GM12864 (cell line): ENCODE results near the gene KHDRBS2.
A peak's percentile ranks its signal among the peaks of the same experiment; 100 is the strongest.

Experiments used
- DNase-seq: peaks from one replicate; pipeline ENCODE4 v3.0.0-alpha.2; 2011; ENCODE audit warnings: low read depth
- H3K4me3 ChIP-seq: 2 replicates; pipeline ENCODE4 v1.5.1; 2011; ENCODE audit warnings: mild to moderate bottlenecking, low read depth, low read length, control low read depth
- TF ChIP-seq, protein P1 (sequence below): IDR thresholded peaks from 2 replicates; pipeline ENCODE4 v1.5.1; 2011; ENCODE audit warnings: low read depth, mild to moderate bottlenecking, moderate library complexity, low read length, control low read depth, inconsistent platforms; ENCODE audit errors: missing control alignments

The KHDRBS2 gene

DNA sequence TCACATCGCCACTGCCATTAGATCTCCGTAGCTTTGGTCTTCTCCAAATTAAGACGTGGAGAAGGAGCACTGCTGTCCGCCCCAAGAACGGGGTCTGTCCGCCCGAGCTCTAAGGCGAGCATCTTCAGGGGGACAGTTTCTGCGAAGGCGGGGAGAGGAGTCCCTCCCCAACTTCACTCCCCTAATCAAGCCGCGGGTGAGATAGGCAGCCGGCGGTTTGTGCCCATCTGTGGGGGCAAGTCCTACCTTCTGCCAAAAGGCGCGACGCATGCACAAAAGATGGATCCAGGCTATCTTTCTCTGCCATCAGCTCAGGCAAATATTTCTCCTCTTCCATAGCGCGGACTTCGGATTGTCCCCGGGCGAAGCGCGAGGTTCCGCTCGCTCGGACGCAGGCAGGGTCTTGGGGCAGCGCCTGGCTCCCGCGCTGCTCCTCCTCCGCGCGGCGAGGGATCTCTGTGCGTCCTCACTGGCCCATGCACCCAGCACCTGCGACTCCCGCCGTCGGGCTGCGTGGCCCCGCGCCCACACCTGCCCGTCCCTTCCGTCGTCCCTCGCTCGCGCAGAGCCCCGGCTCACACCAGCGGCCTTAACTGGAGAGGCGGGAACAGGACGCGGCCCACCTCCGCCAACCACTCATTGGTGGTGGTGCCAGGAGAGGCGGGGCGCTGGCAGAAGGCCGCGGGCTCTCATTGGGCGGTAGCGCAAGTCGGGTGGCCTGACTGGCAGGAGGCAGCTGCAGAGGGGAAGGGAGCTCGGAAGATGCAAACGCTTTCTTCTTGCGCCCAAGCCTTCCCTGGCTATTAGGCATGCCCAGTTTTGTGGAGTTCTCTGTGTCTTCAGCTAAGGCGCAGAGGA lies at the start of gene KHDRBS2:
TSS of gene KHDRBS2 (minus strand) at position 614 of the 858 bp plus-strand sequence.
- TF ChIP-seq, protein P1, sequence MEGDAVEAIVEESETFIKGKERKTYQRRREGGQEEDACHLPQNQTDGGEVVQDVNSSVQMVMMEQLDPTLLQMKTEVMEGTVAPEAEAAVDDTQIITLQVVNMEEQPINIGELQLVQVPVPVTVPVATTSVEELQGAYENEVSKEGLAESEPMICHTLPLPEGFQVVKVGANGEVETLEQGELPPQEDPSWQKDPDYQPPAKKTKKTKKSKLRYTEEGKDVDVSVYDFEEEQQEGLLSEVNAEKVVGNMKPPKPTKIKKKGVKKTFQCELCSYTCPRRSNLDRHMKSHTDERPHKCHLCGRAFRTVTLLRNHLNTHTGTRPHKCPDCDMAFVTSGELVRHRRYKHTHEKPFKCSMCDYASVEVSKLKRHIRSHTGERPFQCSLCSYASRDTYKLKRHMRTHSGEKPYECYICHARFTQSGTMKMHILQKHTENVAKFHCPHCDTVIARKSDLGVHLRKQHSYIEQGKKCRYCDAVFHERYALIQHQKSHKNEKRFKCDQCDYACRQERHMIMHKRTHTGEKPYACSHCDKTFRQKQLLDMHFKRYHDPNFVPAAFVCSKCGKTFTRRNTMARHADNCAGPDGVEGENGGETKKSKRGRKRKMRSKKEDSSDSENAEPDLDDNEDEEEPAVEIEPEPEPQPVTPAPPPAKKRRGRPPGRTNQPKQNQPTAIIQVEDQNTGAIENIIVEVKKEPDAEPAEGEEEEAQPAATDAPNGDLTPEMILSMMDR: no peak
- DNase-seq: peak; percentile 30
- peak within 1 kb of the TSS; percentile 61 for H3K4me3 ChIP-seq

DNA sequence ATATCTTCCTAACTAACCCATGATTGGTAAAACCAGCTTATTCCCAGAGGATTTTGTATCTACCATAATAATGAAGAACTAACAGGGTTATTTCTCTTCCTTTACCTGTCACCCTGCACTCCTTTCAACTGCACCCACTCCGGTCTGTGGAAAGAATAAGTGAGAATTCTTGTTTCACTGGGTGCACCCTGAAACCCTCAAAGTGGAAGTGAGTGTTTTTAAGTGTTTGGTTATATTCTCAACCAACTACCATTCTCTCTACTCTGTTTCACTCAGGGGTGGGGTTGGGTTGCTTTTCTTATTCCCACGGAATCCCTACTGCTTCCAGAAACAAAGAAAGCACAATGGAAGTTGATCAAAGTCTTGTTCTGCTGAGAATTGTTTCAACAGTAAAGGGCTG lies 42.6 kb upstream of the KHDRBS2 start:
- H3K4me3 ChIP-seq: no peak overlapping the region
- DNase-seq: no peak
- TF ChIP-seq, protein P1: no peak

DNA sequence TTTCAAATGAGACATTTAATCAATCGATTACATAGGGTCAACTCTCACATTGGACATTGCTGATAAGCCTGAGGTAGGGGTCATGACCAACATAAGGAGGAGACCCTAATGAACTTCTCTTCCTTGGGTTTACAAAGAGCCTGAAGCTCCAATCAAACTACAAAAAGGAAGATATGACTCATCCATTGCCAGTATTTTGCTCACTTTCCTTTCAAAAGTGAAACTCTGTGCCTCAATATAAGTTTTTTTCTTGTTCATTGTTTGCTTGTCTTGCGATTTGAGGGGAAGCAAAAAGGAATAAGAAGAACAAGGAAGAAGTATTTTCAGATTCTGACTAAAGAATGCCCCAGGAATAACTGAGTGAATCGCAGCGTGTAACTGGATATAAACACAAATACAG lies 38.8 kb upstream of the KHDRBS2 start:
- TF ChIP-seq, protein P1: no peak
- DNase-seq: no peak
- H3K4me3 ChIP-seq: no peak overlapping the region

DNA sequence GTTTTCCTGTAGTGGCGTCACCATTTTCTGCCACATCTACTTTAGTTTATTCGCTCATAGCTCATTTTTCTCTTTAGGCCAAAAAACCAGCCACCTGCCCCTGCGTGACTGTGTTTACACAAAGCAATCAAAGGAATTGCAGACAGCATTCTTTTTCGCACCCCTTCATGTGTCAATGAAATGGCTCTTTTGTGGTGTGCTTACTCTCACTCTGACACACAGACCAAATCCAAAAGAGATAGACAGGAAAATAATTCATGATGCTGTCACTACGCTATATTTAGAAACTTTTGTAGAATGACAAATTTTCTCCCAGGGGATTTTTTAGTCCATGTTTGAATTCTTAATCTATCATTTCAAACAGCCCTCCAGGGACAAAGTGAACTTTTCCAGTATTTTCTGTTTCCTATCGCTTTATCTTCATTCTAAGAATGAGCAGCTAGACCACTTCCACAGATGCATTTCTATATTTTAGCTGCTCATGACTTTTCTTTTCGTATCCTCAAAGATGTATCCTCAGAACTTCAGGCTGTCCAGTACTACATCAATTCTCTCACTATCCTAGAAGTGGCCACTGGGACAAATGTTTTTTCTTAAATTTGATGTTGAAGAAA lies 37.9 kb upstream of the KHDRBS2 start:
- TF ChIP-seq, protein P1: no peak
- no peak for DNase-seq

DNA sequence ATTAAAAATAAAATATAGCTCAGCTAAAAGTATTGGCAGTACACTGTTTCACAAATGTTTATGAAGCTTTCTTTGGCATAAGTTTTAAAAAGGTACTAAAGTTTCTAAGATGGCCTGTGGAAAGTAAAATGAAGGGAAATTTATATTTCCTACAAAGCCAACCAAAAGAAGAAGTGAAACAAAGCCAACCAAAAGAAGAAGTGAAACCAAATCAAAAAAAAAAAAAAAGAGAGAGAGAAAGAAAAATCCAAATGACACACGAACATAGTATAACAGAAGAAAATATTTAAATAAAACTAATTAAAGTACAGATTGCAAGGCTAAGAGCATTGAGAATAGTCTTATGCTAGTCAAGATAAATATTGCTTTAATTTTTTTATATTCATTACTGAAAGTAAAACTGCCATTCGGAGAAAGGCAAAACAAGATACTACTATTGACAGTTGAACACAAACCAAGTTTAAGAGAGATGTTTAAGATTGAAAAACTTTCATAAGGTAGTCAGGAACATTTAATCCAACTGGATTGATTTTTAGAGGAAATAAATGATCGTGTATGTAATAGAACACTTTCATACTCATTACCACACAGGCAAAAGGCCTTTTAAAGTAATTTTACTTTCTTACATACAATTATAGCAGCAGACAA lies 12.8 kb upstream of the KHDRBS2 start:
- TF ChIP-seq, protein P1: no peak
- DNase-seq: peak; percentile 22

More for the DNA sequence above, 37.9 kb upstream of the KHDRBS2 start:
- no peak overlapping the region for H3K4me3 ChIP-seq

DNA sequence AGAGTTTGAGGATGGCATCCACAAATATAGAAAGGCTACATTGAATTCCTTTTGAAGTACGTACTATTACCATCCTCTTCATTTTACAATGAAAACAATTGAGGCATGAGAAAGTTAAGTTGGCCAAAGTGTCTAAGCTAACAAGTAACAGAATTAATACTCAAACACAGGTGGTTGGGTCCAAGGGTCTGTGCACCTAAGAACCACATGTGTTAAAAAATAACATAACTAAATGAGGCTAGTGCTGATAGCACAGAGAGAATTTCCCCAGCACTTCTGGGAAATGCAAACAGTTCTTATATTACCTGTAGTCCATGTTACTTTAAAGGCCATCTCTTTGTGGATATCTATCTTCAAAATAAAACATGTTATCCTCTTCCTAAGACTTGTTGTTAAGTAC lies 10.5 kb upstream of the KHDRBS2 start:
- TF ChIP-seq, protein P1: no peak
- no peak overlapping the region for H3K4me3 ChIP-seq
- no peak for DNase-seq

More for the DNA sequence above, 12.8 kb upstream of the KHDRBS2 start:
- no peak overlapping the region for H3K4me3 ChIP-seq
